Measurements from ENCODE around the gene DEFB116. TPM values are rescaled to one million over a fixed set of nuclear protein-coding genes. Genes with fewer than 3 reads are reported as not detected.
A peak's percentile ranks its signal among the peaks of the same experiment; 100 is the strongest.

DEFB116 gene
- total and polyA plus RNA-seq, 2 of the 4 experiments (the other 2 are of a cell fraction), result not detected

DNA sequence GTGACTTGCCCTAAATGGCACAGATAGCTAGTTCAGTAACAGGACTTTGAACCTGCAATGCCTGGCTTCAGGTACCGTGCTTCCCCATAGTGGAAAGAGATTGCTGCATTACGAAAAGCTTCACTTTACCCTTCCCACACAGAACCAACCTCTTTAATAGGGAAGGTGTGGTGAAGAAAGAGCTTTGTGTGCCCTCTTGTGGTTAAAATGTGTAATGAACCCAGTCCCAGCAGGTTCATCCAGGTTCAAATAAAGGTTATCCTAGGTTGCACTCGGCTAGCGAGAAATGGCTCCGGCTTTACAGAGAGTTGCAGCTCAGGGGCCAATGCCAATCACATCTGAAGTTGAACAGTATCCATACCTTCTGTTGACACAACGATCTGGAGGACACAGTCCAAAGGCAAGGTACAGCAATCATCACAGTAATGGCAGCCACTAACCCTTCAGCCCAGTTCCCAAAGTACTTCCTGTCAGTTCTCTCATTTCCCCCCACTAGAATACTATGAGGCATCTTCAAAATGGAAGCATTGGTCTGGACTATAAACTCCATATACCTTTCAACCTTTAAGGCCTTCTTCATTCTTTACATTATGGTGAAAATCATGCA lies 48.0 kb downstream of the DEFB116 start:
- no TSS peak for BruUV-seq (replicated peaks)
- ATAC-seq (ENCODE audit: low read depth), result no peak

More for the DNA sequence above, 48.0 kb downstream of the DEFB116 start:
- H3K18ac ChIP-seq (ENCODE audit: low read depth, low read length), result no peak overlapping the region
- ChIA-PET POLR2A (ENCODE audit: unreplicated experiment) (no interaction called here), CTCF (interaction anchor here (0.8 kb wide), 1 partner anchor 14 kb away, joined by 3 read pairs; no protein-coding TSS in a partner anchor)
- no peaks in the 10 kb centered on the region for H3K27me3 ChIP-seq (ENCODE audit: control insufficient read depth, insufficient read depth, low read length)
- no peaks in the 10 kb centered on the region for H4K20me1 ChIP-seq (ENCODE audit: insufficient read depth, low read length)
- dilution Hi-C loops (cut with HindIII; ENCODE audit: low sequenced_read_pairs, unreplicated experiment) (no loop called here), in situ Hi-C loops (cut with MboI; ENCODE audit: low sequenced_read_pairs) (no loop called here), intact Hi-C loops (cut with micrococcal nuclease) (no loop called here)
- peaks cover 10% of the 10 kb centered on the region for H3K9me3 ChIP-seq (ENCODE audit: control insufficient read depth, insufficient read depth, low read length)
- no peaks in the 10 kb centered on the region for H3K79me1 ChIP-seq (ENCODE audit: low read depth in 1 of 2, low read length in 2 of 2)
- H2BK15ac ChIP-seq (ENCODE audit: low read depth, low read length), result no peak overlapping the region
- no peak overlapping the region for H3K23ac ChIP-seq (ENCODE audit: low read depth, low read length)
- H2BK20ac ChIP-seq (ENCODE audit: low read depth, low read length), result no peak overlapping the region
- no peak overlapping the region for H3K4ac ChIP-seq (ENCODE audit: low read depth, low read length)
- no peak overlapping the region for H3K4me3 ChIP-seq (ENCODE audit: insufficient read depth, low read depth, low read length)
- H4K5ac ChIP-seq (ENCODE audit: low read depth, low read length), result no peak overlapping the region
- no peak overlapping the region for H2AK5ac ChIP-seq (ENCODE audit: low read depth, low read length)
- no peak overlapping the region for H2BK120ac ChIP-seq (ENCODE audit: low read depth, low read length)
- no peak overlapping the region for H4K8ac ChIP-seq (ENCODE audit: low read depth in 2 of 2, low read length in 2 of 2)
- H3K4me2 ChIP-seq (ENCODE audit: low read depth, low read length), result no peak overlapping the region
- no peaks in the 10 kb centered on the region for H3K4me1 ChIP-seq (ENCODE audit: control insufficient read depth, insufficient read depth, low read length)
- 52% methylated on average over 4 of the region's 6 CpGs; no CpG with 5 or more reads in 1 of the 2 experiments for WGBS, 2 experiments (ENCODE audit: extremely low coverage in 2 of 2, insufficient read length in 1 of 2)
- 0 out of 2 replicates have a peak, but pooled peaks have one; percentile 12 for TF ChIP-seq CTCF (conservative IDR thresholded peaks at IDR 0.05; ENCODE audit: low read depth, low read length)
- no peak for TF ChIP-seq NFE2L2 (IDR thresholded peaks at IDR 0.05; ENCODE audit: low read depth, low read length)
- no peak for DNase-seq
- no peak overlapping the region for H4K91ac ChIP-seq (ENCODE audit: insufficient read depth, low read depth, low read length)
- H2AFZ ChIP-seq (replicated peaks; ENCODE audit: low read length, poor library complexity), result no peak overlapping the region
- no peak overlapping the region for H3K9ac ChIP-seq (ENCODE audit: low read depth, low read length)
- H2AK9ac ChIP-seq (replicated peaks; ENCODE audit: low read depth, low read length, poor library complexity), result no peak overlapping the region
- no peak overlapping the region for H3K56ac ChIP-seq (ENCODE audit: extremely low read depth, insufficient read depth, low read length)
- H3K9me1 ChIP-seq (ENCODE audit: insufficient read depth, low read length), result no peaks in the 10 kb centered on the region
- H2BK5ac ChIP-seq (ENCODE audit: low read depth, low read length, poor library complexity, severe bottlenecking), result no peak overlapping the region
- no peak overlapping the region for H3K14ac ChIP-seq (replicated peaks; ENCODE audit: low read depth, low read length)
- no peaks in the 10 kb centered on the region for H3K36me3 ChIP-seq (ENCODE audit: control insufficient read depth, insufficient read depth, low read length)
- no peak overlapping the region for H3K27ac ChIP-seq (ENCODE audit: insufficient read depth, low read length)

Data from IMR-90 (cell line).